SHP77 treated with DMSO at 0.1 percent for 48 hours (cell line): ENCODE measurements around the gene MACROH2A1.
"Not testable (repeated sequence)": the region's sequence is repeated elsewhere in the genome, so short reads cannot be mapped to it uniquely, and the experiment has no call there.

Source experiments
- DNase-seq: peaks from one replicate; lab custom pipeline; 2025; lab: John Stamatoyannopoulos, UW

Gene MACROH2A1

DNA sequence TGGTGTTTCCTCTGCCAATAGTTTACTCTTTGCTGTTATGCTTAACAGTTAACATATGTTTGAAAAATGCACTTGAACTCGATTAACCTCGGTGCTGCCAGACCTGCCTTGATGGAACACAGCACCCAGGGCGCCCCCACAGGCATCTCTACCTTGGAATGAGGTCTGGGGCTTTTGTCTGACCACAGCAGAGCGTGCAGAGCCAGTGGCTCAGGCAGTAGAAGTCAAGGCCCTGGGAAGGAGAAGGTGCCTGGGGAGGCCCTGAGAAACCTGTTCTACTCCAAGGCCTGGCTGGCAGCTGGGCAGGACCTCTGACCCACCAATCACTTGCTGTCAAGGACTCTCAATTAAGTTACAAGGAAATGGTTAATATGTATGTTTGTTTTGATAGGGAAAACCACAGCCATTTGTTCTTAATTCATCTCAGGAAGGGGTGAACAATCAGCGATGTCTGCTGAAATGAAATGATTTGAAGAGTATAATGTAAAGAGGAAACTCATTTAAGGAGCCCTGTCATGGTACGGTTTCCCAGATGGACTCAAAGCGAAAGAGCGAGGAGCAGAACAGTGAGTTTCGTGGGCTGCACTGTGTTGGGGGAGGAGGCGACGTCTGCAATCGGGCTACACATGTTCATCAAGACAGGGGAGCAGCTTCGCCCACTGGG lies 21.9 kb downstream of the MACROH2A1 start:
- DNase-seq, result no peak

DNA sequence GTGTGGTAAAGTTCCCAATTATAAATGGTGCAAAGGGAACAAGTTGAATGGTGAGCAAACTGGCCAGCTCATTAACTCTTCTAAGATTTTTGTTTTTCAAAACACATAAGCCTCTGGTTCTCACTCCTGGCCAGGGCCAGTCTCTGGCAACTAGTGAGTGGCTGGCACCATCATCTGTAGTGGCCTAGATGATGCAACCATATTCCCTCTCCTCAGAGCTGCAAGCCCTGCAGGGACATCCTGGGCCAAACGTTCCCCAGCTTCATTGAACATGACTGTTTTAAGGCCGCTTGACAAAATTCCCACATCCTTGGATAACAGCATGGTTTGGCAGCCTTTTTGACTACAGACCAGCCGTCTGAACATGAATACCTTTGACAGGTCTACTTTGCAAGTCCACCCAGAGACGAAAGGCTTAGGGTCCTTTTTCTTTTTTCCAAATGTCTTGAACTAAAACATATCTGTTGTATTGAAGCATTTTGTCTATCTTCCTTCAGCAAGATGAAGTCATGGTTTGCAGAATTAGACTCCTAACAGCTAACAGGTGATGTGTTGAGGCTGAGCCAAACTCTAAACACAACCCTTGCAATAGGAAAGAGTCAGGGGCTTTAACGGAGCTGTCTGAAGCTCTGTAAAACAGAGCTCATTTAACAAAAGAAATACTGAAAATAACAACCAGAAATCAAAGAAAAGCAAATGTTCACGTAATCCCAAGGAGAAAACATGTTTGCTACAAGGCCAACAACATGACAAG lies 23.8 kb downstream of the MACROH2A1 start:
- DNase-seq, result no peak

DNA sequence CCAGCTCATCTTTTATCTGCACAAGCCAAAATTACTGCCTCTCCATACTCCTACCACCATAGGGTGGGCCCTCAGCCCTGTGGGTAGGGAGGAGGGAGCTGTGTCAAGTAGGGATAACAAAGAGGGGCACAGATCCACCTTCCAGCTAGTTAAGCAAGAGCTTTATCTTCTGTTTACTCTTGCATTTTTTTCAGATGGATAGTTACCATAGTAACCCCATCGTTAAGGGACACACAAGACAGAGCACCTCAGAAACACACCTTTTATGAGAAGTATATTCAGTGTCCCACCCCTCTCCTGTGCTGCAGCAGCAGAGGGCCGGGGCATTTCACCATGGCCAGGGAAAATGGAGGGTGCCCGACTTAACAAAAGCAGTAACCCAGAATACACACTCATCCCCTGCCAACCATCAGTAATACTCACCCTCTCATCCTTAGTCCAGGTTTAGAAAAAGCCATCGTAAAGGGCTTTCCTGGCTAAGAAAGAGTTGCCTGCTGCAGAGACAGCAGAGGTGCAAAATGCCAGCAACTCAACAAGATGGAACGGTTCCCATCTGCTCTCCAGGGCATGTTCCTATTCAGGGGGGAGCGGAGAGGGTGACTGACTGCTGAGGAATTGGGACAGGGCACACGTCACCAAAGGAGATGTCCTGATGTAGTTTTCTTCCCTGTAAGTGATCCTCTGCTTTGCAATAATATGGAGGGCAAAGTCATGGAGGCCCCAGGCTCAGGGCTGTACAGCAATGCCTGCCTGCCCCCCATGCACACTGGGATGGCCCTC lies 25.1 kb downstream of the MACROH2A1 start:
- DNase-seq, result no peak

DNA sequence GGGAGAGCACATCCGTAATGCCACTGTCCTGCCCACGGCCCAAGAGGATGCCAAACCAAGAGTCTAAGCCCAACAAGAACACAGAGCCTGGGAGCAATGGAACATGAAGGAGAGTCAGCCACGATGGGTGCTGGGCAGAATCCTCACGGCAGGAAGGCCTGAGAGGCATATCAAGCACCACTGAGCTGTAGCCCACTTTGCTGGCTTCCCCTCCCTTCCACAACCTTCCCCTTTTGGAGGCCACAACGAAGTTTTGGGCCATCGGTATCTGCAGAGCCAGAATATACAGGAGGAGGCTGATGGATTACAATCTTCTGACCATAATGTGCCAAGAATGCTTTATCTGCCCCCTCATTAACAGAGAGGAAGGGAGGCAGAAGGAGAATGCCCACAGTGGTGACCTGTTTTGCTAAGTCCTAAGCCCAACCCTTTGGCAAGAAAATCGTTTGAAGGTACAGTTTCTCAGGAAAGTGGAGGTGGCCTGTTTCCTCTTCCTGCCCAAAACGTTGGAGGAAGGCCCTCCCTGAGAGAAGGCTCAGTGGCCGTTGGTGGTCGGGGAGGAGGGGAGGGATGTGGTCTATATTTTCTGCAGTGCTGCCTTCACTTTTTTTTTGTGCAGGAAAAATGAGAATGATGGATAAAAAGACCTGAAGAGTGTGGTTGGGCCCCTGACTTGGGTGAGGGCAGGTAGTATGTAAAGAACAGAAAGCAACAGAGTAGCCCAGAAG lies 26.2 kb downstream of the MACROH2A1 start:
- no peak for DNase-seq

DNA sequence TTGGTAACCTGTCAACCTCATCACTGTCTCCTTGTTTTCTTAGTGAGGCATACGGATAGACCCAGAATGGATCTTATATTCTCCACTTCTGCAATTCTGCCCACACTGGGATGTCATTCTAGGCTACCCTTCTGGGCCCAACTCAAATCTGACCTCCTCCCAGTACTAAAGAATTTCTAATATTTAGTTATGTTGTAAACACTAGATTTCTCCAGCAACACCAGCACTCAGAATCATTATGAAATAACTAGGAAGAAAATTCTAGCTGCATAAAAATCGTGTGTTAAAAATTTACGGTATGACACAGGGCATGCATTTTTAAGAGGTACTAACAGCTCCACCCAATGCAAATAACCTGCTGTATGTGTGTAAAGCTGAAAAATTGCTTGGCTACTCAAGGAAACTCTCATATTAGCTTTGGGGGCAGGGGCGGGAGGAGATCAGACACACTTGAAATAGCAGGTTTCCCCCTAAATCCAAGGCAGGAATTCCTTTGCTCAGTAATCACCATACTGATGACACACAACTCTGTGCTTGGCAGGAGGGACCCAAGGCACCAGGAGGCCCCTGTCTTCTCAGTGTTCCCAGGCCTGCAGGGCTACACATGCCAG lies 27.3 kb downstream of the MACROH2A1 start:
- DNase-seq, result no peak

DNA sequence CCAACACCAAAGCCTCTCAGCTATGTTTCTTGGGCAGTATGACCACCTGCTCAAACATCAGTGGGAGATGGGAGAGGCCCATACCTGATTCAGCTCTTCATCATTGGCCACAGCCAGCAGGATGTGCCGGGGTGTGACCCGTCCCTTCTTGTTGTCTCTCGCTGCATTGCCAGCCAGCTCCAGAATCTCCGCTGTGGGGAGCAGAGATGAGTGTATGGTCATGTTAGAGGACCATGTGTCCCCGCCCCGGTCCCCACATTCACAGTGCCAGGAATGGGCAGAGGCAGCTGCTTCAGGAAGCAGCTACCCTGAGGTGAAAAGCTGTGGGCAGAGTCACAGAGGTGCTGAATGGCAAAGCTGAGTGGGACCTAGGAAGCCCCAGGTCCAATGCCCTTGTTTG lies 29.1 kb downstream of the MACROH2A1 start:
- no peak for DNase-seq

DNA sequence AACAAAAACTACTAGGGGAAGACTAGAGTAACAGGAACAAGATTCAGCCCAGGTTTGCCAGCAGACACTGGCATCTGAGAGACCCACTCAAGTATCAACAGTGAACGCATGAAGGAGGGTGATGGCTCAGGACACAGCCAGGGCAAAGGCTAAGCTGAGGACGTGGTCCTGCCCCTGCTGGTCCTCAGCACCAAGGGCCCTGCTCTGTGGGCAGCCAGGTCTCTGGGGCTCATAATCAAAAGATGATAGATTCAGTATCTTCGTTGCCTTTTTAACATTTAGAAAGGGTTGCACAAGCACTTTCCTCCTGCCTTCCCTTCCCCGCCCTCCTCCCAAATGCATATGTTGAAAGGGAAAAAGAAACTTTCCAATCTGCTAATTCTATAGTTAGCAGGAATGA lies 31.5 kb downstream of the MACROH2A1 start:
- DNase-seq, result no peak

DNA sequence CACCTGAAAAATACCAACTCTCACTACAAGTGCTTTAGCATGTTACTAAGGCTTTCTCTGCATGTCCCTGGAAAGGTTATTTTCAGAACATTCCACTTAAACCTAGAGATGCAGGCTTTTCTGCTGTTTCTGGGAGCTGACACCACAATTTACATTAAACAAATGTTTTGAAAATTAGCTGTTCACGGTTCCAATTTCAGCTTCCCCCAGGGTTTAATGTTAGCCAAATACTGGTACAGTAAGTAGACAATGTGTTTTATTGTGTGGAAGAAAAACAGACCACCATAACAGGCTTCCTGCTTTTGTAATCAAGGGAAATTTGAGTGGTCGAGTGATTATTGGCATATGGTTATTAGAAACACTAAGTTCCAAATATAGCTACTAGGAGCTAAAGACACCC lies 32.0 kb downstream of the MACROH2A1 start:
- no peak for DNase-seq

DNA sequence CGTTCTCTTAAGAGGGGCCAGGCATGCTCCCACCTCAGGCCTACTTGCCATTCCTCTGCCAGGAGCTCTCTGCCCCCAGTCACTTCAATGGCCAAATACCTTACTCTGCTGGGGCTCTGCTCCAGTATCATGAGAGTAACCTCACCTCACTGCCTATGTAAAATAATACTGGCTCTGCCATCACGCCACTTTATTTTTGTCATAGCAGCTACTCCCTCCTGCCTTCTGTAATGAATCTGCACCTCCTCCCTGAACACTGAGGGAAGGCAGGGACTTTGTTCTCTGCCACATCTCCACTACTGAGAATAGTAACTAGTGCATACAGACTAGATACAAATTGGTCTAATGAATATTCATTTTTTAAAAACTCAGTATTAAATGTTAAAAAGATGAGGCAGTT lies 33.8 kb downstream of the MACROH2A1 start:
- DNase-seq, result no peak

DNA sequence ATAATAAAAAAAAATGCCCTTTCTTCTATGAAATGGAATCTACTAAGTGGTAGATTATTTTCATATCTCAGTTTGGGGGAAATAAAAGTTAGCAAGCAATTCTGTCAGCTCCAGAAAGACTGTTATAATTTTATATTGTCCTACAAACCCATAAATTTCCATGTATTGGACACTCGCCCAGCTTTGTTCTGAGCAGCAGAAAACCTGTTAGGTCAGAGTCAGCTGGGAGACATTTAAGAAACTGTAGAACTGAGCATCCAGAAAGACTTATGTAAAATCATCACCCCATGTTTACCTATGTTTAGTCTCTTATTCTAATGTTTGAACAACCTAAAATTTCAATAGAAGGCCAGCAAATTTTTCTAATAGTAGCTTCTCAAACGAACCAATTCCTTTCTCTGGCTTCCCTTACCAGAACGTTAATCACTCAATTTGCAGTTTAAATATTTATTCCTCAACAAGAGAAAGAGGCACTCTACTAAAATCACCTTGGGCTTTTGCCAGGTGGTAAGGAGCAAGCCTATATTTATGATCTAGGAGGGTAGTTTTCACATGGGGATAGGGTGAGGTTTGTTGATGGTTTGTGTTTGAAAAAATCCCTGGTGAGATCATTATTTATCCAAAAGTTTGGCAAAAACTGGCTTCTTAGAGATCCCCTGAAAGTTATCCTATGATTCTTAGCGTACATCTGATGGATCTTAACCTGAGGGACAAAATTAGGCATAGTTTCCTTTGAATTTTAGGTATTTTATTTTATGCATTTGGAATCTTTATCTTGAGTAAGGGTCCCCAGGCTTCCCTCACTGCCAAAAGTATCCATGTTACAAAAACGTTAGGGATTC lies 34.4 kb downstream of the MACROH2A1 start:
- no peak for DNase-seq

DNA sequence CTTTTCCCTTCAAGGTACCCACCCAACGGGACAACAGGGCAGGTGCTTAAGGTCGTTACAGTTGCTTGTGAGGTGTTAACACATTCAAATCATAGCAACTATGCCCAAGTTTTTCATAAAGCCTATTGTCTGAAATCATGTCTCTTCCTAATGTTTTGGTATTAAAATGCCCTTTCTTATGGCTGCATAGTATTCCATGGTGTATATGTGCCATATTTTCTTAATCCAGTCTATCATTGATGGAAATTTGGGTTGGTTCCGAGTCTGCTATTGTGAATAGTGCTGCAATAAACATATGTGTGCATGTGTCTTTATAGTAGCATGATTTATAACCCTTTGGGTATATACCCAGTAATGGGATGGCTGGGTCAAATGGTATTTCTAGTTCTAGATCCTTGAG lies 35.7 kb downstream of the MACROH2A1 start:
- not testable (repeated sequence) for DNase-seq

DNA sequence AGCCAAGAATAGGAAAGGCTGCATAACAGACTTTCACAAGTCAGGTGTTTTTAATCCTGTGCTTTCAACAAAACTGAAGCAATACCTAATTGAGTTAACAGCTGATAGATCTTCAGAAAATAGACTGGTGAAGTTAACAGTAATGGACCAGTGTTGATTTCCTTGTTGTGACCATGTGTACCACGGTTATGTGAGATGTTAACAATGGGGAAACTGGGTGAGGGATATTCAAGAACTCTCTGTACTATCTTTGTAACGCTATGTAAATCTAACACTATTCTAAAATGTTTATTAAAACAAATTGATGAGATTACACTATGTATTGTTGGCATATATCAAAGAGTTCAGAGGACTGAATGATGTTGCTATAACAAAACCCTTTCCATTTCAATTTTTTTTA lies 36.9 kb downstream of the MACROH2A1 start:
- DNase-seq, result no peak

DNA sequence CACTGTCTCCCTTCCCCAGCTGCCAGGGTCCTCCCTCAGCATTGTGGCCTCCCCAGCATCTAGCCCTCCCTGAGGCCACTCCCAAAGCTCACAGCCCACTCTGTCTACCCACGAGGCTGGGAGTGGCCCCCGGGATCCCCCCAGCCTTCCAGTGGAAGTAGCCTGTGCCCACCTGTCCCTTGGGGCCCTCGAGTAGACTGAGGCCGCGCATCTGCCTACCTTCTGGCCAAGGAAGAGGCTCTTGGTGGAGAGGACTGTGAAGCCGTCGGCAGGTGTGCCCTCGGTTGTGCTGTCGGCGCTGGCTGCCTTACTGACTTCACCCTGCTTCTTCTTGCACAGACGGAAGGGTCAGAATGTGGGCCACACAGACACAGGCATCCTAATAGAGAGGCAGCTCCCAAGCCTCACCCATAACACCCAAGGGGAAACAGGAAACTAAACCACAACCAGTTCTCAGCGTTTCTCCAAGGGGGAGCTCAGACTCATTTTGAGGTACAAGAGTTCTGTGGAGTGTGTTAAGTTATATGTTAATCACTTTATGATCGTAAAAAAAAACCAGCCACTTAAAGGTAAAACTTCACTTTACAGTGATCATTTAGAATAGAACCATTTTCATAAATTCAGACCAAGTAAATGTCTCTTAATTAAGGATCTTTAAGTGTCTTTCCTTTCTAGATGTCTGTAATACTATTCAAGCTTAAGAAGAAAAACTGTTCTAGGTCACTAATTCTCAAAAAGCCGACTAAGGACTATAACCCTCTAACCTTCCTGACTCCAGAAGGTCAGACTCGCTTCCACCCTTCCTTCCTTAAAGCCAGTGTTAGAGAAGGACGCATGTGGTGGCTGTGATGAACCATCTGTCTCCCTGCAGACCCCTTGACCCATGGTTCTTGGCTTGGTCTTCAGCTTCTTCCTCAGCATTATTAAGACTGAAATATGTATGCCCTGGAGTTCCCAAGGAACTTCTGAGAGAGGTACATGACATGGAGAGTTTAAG lies 38.5 kb downstream of the MACROH2A1 start:
- DNase-seq, result no peak

DNA sequence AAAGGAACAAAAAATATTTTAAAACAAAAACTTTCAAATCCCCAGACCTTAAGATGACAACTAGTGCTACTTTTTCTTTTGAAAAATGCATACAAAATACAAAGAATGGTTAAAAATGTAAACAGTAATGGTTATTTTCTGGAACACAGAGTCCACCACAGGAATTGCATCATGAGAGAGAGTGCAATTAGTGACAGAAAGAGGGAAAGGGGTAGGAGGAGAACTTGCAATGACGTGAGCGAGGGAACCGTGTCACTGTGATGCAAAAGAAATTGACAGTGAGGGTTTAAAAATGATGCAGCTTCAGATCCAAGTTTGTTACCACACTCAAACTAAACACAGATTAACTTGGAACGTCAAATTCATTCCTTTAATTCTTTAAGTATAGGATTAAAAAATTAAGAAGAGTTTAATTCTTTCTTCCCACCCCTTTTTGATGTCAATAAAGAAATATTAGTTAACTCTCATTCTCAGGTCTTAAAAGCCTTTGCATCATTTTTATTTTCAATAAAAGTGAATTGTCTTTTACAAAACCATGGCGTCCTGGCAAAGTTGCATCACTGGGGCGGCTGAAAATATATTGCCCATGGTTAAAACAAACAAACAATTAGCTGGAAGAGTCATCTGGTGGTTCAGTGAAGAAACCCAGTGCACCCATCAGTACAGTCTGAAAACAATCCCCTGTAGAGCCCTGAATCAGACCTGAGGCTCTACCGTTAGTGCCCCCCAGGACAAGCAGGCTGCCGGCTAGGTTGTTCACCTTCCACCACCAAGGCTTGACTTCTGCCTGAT lies 39.5 kb downstream of the MACROH2A1 start:
- no peak for DNase-seq

DNA sequence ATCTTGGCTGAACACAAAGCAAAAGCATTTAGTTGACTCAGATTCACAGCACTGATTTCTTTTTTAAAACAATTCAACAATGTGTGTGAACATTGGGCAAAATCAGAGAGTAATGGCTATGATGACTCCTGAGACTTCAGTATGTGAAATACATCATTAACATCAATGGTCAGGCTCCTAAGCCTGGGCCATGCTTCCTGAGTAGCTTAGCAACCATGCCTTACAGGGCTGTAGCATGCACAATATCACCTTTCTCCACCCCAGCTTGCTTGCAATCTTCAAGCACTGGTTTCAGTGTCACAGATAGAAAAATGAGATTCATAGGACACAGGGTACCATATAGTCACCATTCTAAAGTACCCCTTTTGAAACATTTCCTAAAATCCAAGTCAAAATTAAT lies 41.3 kb downstream of the MACROH2A1 start:
- DNase-seq, result no peak

DNA sequence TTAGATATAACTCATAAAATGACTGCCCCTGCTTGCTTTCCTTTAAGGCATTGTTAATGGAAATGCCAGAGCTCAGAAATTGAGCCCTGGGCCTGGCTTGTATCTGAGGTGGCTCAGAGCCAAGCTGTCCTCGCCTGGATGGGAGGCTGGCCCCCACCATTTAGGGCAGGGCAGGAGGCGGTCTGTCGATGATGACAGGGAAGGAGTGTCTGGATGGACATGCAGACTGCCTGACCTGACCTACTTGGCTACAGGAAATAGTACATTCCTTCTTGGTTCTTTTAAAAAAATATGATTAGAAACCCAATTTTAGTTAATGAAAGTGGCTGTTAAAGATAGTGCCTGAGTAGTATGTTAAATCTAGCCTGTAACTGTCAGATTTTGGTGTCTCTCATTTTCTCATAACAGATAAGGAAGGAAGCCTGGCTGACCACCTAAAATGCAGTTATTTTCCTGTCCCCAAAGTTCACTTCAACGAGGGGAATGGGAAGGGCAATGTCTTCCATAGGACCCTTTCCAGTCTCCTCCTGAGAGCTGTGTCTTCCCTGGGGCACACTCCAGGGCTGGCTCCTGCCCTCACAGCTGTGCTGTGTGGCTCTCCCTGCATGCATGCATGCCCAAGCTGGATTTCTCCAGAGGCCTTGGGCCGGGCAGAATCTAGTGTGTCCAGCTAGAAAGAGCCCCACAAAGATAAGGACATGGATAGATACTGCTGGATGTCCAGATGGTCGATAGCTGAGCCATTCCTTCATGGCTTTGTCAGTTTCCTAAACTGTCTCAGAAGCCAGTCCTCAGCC lies 42.3 kb downstream of the MACROH2A1 start:
- DNase-seq, result no peak

DNA sequence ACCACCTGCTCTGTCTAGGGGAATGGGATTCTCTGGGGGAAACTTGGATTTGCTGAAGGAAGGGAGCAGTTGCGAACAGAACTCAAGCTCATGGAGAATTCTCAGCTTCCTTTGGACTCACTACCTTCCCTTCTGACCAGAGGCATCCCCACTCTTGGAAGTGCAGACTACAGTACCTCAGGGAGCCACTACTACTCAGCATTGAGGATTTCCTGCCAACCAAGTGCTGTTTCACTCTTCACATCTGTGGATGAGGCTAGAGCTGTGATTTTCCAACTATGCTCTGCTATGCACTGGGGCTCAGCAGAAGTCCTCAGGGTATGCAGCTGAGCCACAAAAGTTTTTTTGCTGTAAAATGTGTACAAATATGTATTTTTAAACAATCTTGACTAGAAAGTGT lies 43.9 kb downstream of the MACROH2A1 start:
- DNase-seq, result no peak
